ENCODE results near the gene C2CD4B. TPM values are rescaled to one million over a fixed set of nuclear protein-coding genes. Genes with fewer than 3 reads are reported as not detected.

Gene C2CD4B
- total RNA-seq, 2 experiments from 2014 or later = 0.21 TPM; not detected in 1

DNA sequence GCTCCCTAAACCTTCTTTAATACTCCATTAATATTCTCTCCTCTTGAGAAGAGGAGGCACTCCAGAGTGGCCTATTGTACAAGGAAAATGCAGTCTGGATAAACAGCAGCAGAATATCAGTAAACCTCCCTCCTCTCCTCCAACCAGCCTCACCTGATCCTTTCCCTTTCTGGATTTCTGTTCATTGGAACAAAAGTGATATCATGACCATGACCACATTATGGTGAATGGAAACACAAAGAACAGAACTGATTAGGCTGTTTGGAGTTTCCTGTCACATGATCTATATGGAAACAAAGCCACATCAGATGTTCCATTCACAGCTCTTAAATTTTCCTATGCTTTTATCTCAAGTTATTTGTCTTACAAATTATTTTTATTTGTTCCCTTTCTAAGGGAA, 14.6 kb downstream of the C2CD4B start:
- ChIA-PET POLR2A (no interaction called here), CTCF (no interaction called here)

DNA sequence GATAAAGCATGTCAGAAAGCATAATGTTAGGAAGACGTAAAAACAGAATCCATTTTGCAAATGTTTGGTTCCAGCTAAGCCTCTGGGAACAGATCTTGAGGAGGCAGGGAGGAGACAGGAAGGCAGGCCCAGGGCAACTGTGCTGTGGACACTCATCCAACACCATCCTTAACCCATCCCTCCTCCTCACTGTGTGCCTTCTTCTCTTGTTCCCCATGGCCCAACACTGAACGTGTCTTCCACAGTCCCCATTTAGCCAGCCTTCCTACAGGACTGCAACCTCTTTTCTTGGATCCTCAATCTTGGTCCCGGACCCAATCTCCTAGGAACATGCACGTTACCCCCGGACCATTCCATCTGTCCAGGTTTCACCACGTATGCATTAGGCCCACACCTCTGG, 15.4 kb downstream of the C2CD4B start:
- POLR2A ChIA-PET = no interaction called here
- CTCF ChIA-PET = no interaction called here

DNA sequence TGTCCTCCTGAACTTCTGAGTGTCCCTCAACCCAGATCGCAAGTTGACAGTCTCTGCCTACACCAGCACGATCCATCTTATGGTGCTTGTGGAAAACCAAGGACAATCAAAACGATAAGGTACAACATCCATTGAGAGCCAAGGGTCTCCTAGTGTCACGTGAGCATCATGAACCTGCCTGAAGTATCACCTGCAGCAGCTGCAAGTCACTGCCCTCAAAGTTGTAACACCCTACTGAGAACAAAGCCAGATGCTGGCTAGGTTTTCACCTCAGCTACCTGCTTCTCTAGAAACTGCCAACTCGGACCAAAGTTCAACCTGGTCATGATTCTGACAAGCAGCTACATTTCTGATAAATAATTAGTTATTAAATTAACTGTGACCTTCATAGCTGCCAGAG, 17.5 kb downstream of the C2CD4B start:
- CTCF ChIA-PET = no interaction called here

GRCh38 chr15:62147149-62147548, 17.9 kb downstream of the C2CD4B start:
- POLR2A ChIA-PET = no interaction called here

More for the DNA sequence above, 17.5 kb downstream of the C2CD4B start:
- POLR2A ChIA-PET = no interaction called here

GRCh38 chr15:62145015-62145735, 19.9 kb downstream of the C2CD4B start:
- ChIA-PET CTCF (no interaction called here), POLR2A (no interaction called here)

More at GRCh38 chr15:62147149-62147548, 17.9 kb downstream of the C2CD4B start:
- CTCF ChIA-PET = no interaction called here

DNA sequence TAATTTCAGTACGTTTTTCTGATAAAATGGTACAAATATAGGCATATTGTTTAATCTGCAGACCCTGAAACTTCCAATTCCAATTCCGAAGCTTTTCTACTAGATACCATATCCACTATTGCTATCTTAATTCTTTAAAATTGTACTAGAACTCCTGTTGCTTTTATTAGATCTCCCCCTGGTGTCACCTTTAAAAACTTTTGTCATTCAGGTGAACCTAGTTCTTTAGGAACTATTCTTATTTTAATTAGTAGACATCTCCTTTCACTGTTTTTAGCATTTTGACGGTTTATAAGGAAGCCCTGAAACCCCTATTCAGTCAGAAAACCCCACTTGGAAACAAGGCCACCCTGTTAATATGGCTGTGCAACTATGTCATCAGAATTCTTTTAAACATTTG, 22.3 kb downstream of the C2CD4B start:
- ChIA-PET POLR2A (no interaction called here), CTCF (no interaction called here)

DNA sequence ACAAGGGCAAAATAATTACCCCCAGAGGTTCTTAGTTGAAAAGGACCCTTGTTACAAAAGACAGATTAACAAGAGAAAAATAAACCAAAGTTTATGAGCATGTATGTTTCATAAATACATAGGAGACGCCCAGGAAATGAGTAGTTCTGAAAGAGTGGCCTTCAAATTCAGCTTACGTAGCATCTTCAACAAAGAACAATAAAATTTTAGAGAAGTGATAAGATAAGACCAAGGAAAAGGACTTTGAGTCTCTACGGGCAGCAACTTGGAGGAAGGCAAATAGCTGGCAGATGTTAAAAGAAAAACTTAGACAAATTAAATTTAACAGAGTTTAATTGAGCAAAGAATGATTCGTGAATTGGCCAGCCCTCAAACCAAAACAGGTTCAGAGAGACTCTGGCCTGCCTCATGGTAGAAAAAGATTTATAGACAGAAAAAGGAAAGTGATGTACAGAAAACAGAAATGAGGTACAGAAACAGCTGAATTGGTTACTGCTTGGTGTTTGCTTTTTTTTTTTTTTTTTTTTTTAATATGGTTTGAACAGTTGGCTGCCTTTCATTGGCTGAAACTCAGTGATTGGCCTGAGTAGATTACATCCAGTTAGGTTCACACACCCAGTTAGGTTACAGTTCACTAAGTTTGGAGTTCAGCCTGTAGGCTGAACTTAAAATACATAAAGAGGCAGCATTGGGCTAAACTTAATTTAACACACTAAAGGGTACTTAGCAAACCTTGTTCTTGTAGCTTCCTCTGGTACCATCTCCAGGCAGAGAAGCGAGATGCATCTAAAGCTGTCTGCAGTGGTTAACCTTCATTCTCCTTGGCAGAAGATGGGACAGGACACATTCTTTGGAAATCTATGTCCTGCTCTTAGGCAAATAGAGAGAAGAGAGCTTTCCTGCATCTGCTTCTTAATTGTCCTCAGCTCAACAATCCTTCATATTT, 23.2 kb downstream of the C2CD4B start:
- POLR2A ChIA-PET = no interaction called here
- CTCF ChIA-PET = no interaction called here

- CTCF ChIA-PET = interaction anchor here (0.6 kb wide), 1 partner anchor 60 kb away, joined by 3 read pairs; no protein-coding TSS in a partner anchor
- POLR2A ChIA-PET = no interaction called here
Measured at GRCh38 chr15:62141200-62141599, 23.9 kb downstream of the C2CD4B start.

GRCh38 chr15:62138124-62138523, 27.0 kb downstream of the C2CD4B start:
- POLR2A ChIA-PET = no interaction called here

GRCh38 chr15:62136911-62137865, 27.9 kb downstream of the C2CD4B start:
- POLR2A ChIA-PET = no interaction called here
- CTCF ChIA-PET = no interaction called here

More at GRCh38 chr15:62138124-62138523, 27.0 kb downstream of the C2CD4B start:
- CTCF ChIA-PET = no interaction called here

DNA sequence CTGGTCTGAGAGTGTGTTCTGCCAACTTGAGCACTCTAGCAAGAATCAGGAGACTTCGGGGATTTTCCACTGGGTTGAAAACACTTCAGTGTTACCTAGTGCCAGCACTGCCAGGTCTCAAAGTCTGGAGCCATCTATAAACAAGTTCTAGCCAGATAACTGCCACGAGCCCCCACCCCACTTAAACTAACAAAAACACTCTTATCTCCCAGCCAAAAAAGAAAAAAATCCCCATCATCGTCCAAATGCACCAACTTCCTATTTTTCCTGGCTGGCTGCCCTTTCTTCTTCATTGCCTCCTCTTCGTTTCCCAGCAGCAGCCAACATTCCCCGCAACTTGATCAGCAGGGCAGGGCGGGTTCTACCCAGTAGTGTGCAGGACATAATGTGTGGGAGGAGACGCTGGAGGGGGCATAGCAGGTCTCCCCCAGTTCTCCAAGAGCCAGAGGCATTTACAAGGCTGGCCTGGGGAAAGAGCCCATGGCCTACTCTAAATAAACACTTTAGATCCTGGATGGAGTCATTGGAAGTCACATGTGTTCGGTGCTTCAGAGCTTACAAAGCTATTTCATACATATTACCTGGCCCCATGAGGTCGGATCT, 29.5 kb downstream of the C2CD4B start:
- POLR2A ChIA-PET = no interaction called here
- CTCF ChIA-PET = no interaction called here

- CTCF ChIA-PET = no interaction called here
- POLR2A ChIA-PET = no interaction called here
Measured at GRCh38 chr15:62133141-62133540, 31.9 kb downstream of the C2CD4B start.

- ChIA-PET POLR2A (no interaction called here), CTCF (no interaction called here)
Measured at GRCh38 chr15:62128916-62129315, 36.2 kb downstream of the C2CD4B start.

GRCh38 chr15:62126364-62126763, 38.7 kb downstream of the C2CD4B start:
- POLR2A ChIA-PET = no interaction called here
- CTCF ChIA-PET = no interaction called here

DNA sequence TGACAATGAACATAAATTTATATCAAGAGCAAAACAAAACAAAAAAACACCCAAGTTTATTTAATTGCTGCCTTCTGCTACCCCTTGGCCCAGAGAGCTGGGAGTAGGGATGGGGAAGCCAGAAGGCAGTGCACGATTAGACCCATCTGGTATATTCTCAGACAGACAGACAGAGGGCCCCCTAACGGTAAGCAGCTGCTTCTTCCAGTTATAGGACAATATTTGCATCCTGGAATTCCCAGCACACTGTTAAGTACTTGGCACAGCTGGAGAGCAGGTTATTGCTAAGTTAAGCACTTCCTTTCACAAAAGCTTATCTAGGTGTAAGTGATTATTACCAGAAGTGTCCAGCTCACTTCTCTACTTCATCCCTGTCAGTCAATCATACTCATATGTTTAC, 39.3 kb downstream of the C2CD4B start:
- POLR2A ChIA-PET = no interaction called here
- CTCF ChIA-PET = no interaction called here

DNA sequence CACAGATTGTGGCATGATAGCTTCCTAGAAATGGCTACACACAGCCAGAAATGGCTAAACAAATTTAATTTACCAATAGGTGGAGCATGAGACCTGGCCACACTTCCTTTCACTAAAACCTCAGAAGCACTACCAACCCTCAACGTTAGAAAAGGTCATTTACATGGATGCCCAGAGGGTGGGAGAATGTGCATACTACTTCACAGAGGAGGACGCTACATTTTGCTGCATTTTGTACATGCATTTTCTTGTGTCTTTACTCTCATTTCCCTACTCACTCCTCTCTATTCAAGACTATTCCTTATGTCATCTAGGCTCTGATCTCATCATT, 40.1 kb downstream of the C2CD4B start:
- CTCF ChIA-PET = no interaction called here

DNA sequence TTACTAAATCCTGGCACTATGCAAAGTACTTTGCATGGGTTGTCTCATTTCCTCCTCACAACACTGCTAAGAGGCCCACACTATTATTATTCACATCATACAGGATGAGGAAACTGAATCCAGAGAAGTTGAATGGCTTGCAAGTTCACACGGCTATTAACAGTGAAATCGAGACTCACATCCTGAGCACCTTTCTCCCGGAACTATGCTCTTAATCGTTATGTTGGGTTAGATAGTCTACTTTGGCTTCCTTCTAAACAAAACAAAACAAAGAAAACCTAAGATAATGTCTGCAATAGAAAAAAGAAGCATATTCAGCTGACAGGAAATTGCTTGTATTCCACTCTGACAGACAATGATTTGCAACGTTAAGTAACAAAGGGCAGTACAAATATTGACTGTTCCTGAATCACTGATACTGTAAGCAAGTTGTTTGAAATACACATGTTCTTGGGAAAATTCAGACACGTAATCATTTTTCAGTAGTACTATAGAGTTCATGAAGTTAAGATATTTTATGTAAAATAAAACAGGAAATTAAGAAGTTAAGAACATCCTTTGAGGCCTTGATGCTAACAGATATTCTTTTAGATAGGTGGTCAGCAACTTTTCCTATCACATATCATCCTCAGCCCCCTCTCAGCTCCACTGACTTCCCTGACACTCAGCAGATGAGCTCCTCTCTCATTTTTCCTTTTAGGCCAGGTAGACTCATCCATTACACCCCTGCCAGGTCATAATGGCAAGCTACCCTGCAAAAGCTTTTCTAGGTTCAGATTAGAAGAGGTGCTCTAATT, 40.7 kb downstream of the C2CD4B start:
- ChIA-PET CTCF (no interaction called here), POLR2A (no interaction called here)

More for the DNA sequence above, 40.1 kb downstream of the C2CD4B start:
- POLR2A ChIA-PET = no interaction called here

- ChIA-PET CTCF (no interaction called here), POLR2A (no interaction called here)
Measured at GRCh38 chr15:62122249-62122648, 42.8 kb downstream of the C2CD4B start.
